ENCODE measurements around the gene PLCB2.

DNA sequence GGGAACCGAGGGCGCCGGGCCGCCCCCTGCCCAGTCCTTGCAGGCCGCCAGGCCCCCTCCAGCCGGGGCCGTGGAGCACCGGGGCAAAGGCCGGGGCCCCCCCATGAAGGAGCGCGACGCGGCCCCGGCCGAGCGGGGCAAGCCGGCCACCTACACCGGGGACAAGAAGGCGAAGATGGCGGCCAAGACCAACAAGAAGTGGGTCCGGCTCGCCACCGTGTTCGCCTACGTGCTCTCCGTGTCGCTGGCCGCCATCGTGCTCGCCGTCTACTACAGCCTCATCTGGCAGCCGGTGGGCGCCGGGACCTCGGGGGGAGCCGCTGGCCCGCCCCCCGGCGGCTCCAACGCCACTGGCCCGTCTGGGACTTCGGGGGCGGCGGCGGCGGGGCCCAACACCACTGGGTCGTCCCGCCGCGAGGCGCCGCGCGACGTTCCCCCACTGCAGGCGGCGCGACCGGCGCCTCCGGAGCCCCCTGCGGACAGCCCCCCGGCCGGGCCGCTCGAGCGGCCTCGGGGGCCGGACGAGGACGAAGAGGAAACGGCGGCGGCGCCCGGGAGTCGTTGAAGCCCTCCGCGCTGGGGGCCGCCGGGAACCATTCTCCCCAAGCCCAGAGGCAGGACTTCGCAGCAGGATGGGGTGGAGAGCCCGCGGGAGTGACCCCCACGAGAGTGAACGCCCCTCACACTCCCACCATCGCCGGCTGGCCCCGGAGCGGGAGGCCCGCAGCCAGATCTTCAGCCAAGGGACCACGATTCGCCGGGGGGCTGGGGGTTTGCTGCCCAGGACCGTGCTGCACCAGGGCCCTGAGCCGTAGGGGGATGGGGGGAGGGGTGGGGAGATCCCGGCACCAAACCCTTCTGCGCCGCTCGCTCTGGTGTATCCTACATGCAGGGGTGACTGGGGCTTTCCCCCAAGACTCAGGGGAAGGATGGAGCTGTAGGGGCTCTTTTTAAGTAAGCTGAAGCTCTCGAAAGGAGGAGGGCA, 16.5 kb upstream of the PLCB2 start:
- TF ChIP-seq, protein P1, sequence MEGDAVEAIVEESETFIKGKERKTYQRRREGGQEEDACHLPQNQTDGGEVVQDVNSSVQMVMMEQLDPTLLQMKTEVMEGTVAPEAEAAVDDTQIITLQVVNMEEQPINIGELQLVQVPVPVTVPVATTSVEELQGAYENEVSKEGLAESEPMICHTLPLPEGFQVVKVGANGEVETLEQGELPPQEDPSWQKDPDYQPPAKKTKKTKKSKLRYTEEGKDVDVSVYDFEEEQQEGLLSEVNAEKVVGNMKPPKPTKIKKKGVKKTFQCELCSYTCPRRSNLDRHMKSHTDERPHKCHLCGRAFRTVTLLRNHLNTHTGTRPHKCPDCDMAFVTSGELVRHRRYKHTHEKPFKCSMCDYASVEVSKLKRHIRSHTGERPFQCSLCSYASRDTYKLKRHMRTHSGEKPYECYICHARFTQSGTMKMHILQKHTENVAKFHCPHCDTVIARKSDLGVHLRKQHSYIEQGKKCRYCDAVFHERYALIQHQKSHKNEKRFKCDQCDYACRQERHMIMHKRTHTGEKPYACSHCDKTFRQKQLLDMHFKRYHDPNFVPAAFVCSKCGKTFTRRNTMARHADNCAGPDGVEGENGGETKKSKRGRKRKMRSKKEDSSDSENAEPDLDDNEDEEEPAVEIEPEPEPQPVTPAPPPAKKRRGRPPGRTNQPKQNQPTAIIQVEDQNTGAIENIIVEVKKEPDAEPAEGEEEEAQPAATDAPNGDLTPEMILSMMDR (IDR thresholded peaks at IDR 0.05): no peak
- TF ChIP-seq POLR2AphosphoS5 (IDR thresholded peaks at IDR 0.05; ENCODE audit: low read depth, low read length) (no peak), SIN3A (IDR thresholded peaks at IDR 0.05; ENCODE audit: borderline replicate concordance, insufficient read depth, low read depth, low read length) (no peak), TCF7L2 (IDR thresholded peaks at IDR 0.05; ENCODE audit: low read depth, low read length) (no peak)
- TF ChIP-seq, protein P2, sequence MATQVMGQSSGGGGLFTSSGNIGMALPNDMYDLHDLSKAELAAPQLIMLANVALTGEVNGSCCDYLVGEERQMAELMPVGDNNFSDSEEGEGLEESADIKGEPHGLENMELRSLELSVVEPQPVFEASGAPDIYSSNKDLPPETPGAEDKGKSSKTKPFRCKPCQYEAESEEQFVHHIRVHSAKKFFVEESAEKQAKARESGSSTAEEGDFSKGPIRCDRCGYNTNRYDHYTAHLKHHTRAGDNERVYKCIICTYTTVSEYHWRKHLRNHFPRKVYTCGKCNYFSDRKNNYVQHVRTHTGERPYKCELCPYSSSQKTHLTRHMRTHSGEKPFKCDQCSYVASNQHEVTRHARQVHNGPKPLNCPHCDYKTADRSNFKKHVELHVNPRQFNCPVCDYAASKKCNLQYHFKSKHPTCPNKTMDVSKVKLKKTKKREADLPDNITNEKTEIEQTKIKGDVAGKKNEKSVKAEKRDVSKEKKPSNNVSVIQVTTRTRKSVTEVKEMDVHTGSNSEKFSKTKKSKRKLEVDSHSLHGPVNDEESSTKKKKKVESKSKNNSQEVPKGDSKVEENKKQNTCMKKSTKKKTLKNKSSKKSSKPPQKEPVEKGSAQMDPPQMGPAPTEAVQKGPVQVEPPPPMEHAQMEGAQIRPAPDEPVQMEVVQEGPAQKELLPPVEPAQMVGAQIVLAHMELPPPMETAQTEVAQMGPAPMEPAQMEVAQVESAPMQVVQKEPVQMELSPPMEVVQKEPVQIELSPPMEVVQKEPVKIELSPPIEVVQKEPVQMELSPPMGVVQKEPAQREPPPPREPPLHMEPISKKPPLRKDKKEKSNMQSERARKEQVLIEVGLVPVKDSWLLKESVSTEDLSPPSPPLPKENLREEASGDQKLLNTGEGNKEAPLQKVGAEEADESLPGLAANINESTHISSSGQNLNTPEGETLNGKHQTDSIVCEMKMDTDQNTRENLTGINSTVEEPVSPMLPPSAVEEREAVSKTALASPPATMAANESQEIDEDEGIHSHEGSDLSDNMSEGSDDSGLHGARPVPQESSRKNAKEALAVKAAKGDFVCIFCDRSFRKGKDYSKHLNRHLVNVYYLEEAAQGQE (IDR thresholded peaks at IDR 0.05; ENCODE audit: insufficient read depth in 1 of 2, low read depth in 2 of 2, low read length in 1 of 2): no peak

Measured in Panc1 (cell line).